ENCODE data around the gene CNPY1.

CNPY1 gene

DNA sequence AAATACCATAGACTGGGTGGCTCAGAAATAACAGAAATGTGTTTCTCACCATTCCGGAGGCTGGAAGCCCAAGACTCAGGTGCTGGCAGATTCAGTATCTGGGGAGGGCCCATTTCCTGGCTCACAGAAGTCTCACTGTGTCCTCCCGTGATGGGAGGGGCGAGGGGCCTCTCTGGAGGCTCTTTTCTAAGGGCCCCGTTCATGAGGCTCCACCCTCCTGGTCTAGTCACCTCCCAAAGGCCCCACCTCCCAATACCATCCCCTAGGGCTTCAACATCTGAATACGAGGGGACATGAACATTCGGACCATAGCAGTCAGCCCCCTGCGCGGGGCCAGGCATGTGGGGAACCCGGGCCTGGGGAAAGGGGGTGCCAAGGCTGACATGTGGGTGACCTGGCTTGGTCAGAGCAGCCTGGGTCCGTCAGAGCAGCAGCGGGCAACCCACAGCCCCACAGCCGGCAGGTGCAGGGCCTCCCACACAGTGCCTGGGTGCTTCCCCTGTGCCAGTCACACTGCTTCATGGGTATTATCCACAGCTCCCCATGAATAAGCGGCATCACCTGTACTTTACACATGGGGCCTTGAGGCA is 13.3 kb upstream of the CNPY1 start:
- DNase-seq (ENCODE audit: low read depth): no peak
- TF ChIP-seq, protein P1, sequence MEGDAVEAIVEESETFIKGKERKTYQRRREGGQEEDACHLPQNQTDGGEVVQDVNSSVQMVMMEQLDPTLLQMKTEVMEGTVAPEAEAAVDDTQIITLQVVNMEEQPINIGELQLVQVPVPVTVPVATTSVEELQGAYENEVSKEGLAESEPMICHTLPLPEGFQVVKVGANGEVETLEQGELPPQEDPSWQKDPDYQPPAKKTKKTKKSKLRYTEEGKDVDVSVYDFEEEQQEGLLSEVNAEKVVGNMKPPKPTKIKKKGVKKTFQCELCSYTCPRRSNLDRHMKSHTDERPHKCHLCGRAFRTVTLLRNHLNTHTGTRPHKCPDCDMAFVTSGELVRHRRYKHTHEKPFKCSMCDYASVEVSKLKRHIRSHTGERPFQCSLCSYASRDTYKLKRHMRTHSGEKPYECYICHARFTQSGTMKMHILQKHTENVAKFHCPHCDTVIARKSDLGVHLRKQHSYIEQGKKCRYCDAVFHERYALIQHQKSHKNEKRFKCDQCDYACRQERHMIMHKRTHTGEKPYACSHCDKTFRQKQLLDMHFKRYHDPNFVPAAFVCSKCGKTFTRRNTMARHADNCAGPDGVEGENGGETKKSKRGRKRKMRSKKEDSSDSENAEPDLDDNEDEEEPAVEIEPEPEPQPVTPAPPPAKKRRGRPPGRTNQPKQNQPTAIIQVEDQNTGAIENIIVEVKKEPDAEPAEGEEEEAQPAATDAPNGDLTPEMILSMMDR (IDR thresholded peaks at IDR 0.05; ENCODE audit: low read length, missing control alignments): no peak
- no peak overlapping the region for H3K4me3 ChIP-seq (replicated peaks; ENCODE audit: low read depth, low read length)

DNA sequence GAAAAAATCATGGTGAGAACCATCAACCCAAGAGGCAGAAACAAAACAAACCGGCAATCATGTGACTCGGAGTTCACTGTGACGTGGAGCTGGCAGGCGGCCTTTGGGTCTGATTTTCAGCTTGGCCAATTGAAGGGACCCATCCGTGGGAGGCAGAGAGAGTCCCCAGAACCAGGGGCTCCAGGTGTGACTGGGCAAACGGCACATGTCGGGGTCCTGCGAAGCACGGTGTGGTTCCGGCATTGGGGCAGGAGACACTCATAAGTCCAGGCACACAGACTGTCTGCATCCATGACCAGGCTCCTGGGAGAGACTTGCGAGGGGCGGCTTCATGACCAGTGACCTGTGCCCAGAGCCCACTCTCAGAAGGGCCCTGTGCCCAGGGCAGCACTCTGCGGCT is 12.6 kb upstream of the CNPY1 start:
- no peak for DNase-seq (ENCODE audit: low read depth)
- TF ChIP-seq, protein P1 (IDR thresholded peaks at IDR 0.05; ENCODE audit: low read length, missing control alignments): no peak
- no peak overlapping the region for H3K4me3 ChIP-seq (replicated peaks; ENCODE audit: low read depth, low read length)

DNA sequence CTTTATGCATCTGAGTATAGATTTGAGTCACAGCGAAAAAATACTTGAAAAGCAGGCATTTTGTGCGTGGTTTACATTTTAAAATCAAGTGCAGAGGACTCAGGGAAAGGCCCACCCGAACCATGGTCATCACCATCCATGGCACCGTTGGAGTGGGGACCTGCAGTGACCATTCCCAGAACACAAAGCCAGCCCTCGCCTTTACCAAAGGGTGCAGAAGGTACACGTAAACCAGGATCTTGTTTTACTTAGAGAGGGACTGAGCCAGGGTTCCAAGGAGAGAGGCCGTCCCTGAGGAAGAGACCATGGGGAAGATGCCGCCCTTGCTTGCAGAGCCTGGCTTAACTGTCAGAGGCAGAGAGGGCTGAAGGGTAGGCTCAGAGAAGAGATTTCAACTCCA is 12.0 kb upstream of the CNPY1 start:
- no peak overlapping the region for H3K4me3 ChIP-seq (replicated peaks; ENCODE audit: low read depth, low read length)
- no peak for DNase-seq (ENCODE audit: low read depth)
- TF ChIP-seq, protein P1 (IDR thresholded peaks at IDR 0.05; ENCODE audit: low read length, missing control alignments): no peak

DNA sequence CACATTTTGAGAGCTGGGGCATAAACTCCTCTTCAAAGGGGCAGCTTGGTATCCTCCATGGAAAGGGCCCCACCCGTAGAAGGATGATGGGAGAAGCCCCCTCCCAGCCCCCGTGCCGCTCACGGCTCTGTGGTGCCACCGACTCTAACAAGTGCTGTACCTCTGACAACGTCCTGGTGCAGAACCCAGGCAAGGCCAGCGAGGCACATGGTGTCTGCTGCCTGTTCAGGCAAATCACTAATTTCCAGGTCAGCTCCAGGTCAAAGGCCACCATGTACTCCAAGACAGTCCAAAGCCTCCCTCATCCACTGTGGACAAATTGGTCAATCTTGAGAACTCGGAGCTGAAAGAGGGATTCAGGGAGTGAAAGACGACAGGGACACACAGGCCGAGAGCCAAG is 11.4 kb upstream of the CNPY1 start:
- H3K4me3 ChIP-seq (replicated peaks; ENCODE audit: low read depth, low read length): no peak overlapping the region
- no peak for DNase-seq (ENCODE audit: low read depth)
- TF ChIP-seq, protein P1 (IDR thresholded peaks at IDR 0.05; ENCODE audit: low read length, missing control alignments): no peak

DNA sequence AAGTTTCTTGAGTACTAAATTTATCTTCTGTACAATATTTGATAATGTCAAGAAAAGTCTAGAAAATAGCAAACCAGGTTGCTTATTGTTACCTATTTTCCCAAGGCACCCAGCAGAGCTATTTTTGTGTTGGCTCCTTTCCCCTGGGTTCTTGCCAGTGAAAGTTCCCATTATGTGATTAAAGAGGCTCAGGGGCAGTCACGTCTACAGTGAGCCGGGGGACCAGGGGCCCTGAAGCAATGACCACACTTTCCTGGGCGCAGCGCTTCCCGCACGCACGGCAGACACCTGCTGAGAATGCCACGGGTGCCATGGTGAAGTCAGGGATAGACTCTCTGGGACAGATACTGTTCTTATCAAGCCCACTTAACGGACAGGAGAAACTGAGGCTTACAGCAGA is 10.4 kb upstream of the CNPY1 start:
- TF ChIP-seq, protein P1 (IDR thresholded peaks at IDR 0.05; ENCODE audit: low read length, missing control alignments): no peak
- DNase-seq (ENCODE audit: low read depth): no peak
- H3K4me3 ChIP-seq (replicated peaks; ENCODE audit: low read depth, low read length): no peak overlapping the region

DNA sequence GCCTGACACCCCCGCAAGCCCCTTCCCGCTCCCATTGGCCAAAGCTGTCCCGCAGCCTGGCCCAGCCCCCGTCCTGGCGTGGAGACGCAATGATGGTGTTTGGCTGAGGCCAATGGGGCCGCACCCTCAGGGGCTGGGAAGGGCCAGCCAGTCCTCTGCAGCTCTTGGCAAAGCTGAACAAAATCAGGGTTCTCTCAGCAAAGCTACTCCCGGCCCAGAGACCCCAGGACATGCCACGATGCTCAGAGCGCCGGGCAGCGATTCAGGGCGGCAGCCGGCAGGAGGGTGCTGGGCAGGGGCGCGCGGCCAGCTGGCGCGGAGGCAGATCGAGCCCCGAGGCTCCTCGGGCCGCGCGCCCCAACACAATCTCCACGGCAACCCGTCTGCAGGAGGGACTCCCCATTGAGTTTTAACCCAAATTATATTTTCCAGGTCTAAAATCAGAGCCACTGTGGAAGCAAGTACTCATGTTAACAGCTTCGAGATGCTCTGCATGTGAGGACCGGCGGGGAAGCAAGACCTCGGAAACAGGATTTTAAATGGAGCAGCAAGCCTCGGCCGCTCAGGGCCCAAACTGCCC is 8.8 kb upstream of the CNPY1 start:
- H3K4me3 ChIP-seq (replicated peaks; ENCODE audit: low read depth, low read length): no peak overlapping the region
- TF ChIP-seq, protein P1 (IDR thresholded peaks at IDR 0.05; ENCODE audit: low read length, missing control alignments): no peak
- no peak for DNase-seq (ENCODE audit: low read depth)

DNA sequence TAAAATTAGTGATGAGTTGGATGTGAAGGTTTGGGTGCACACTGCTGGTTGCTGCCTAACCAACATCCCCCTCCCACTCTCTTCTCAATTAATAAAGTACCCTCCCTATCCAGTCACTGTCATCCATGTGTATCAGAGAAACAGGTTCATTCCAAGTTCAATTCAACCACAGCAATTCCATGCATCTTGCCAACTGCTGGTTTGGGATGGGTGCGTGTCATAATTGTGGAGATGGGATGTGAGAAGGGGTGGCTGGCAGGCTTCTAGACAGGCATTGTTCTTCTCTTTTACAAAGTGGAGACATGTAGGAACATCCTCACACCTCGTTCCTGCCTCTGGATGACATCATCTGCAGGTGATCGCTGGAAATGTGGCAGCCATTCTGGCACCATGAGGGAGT is 7.5 kb upstream of the CNPY1 start:
- TF ChIP-seq, protein P1 (IDR thresholded peaks at IDR 0.05; ENCODE audit: low read length, missing control alignments): no peak
- DNase-seq (ENCODE audit: low read depth): no peak
- H3K4me3 ChIP-seq (replicated peaks; ENCODE audit: low read depth, low read length): no peak overlapping the region
